Activated T-cell treated with anti-CD3 and anti-CD28 coated beads for 4 hours (primary cell): ENCODE data around the gene CHRD.
"Not testable (repeated sequence)": the region's sequence is repeated elsewhere in the genome, so short reads cannot be mapped to it uniquely, and the experiment has no call there.

Source experiments
- DNase-seq: peaks from one replicate; pipeline ENCODE4 v3.0.0-alpha.2; 2020

The CHRD gene

DNA sequence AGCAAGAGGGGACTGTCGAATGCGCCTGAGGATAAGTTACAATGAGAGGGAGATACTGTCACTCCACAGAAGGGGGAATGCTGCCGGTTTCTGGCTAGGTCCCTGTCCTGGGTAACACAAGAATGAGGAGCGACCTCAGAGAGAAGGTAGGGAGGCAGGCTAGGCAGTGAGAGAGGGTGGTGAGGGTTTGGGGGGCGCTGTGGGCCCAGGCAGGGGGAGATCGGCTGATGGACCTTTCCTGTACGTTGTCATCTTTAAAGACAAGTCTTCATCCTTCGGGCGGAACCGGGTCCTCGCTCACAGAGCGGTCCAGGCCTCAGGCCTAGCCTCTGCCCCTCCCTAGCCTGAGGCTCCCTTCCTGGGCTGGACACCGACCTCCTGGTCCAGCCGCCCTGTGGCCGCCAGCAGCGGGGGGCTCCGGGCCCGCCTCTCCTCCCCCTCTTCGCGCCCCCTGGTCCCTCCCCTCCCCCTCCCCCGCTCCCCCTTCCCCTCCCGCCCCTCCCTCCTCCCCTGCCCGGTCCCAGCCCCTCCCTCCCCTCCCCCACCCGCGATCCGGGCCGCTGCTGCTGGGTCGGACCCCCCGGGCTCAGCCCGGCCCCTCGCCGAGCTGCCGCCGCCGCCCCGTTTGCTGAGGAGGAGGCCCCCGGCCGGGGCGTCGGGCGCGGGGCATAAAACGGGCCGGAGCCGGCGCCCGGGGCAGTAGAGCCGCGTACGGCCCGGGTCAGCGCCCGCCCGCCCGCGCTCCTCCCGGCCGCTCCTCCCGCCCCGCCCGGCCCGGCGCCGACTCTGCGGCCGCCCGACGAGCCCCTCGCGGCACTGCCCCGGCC, at the start of gene CHRD:
CHRD (plus strand) TSS at position 697 of the 827 bp plus-strand sequence. CDS start 265 bp downstream, outside the sequence.
- no peak for DNase-seq

DNA sequence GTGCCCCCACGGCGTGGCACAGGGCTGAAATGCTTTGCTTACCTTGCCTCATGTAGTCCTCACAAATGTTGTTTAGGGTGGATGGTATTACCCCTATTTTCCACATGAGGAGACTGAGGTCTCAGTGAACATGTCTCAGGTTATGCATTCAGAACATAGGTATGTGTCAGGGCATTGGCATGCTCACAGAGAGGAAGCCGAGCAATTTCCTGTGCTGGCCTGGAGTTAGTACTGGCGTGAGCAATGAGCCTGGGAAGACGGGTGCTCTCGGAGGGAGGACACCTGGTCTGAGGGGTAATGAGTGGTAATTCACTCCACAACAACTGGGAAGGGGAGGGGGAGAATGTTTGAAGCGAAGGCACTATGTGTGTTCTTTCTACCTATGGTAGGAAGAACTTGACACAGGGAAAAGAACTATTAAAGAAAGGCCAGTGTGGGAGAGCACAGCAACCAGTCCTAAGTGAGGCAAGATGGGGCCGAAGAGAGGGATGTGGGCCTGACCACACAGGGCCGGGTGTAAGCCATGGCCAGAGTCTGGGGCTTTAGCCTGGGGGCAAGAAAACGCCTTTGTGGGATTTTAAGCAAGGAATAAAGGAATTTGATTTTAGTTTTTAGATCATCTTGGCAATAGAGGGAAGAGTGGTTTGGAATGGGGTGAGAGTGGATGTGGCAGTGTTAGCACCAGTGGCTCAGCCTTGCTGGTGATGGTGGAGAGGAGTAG, 47.3 kb upstream of the CHRD start:
- no peak for DNase-seq

DNA sequence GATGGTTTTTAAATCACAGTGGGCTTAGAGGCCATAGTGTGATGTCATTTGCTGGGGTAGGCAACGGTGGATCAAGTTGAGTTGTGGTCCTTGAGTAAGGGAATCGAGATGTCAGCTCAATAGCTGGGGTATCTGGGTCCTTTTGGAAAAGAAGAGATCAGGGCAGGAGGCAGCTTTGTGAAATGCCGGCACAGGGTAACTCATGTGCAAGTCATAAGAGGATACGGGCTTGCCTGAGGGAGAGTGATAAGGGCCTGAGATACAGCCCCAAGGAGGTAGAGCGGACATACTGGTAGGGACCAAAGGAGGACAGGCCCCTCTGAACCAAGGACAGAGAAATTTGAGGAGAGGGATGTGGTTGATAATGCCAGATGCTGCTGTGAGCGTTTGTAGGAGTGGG, 46.7 kb upstream of the CHRD start:
- DNase-seq, result no peak

DNA sequence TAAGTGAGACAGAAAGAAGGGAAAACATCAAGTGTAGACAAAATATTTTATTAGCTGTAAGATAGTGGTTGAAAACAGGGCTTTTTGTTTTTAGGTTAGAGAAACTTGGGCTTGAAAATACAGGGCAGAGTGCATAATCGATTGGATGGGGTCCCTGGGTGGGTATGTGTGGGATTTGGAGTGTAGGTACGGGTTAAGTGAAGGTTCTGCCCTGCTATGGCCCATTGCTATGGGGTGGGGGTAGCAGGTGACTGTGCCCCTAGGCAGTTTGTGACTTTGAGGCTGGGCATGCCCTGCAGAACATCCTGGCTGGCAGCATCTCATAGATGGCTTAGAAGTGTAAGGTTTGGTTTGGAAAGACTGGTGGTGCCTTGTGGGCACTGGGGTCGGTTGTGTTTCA, 46.2 kb upstream of the CHRD start:
- no peak for DNase-seq

DNA sequence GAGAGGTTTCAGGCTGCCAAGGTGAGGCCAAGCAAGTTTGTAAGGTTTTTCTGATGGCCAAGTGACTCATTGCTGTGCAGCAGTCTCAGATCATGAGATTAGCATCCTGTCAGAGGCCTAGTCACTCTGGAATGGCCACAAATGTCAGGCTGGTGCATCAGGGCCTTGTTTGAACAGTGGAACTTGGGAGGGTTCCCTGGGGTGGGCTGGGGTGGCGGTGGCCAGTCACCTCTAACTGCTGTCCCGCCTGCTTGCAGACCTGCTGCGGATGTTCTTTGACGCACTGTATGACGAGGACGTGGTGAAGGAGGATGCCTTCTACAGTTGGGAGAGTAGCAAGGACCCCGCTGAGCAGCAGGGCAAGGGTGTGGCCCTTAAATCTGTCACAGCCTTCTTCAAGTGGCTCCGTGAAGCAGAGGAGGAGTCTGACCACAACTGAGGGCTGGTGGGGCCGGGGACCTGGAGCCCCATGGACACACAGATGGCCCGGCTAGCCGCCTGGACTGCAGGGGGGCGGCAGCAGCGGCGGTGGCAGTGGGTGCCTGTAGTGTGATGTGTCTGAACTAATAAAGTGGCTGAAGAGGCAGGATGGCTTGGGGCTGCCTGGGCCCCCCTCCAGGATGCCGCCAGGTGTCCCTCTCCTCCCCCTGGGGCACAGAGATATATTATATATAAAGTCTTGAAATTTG, 45.2 kb upstream of the CHRD start:
- no peak for DNase-seq

DNA sequence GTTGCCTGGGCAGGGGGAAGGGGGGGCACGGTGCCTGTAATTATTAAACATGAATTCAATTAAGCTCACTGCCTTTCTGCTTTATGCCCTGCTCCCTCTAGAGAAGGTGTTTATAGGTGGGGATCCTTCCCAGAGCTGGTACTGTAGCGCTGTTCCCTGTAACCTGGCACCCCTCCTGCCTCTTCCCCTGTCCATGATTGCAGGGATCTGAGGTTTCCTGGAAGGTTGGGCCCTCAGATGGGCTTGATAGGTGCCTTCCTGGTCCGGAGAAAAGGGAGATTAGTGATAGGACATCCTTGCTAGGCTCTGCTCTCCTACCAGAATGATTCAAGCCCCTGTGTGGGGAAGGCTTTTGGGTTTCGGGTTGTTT, 44.6 kb upstream of the CHRD start:
- no peak for DNase-seq

DNA sequence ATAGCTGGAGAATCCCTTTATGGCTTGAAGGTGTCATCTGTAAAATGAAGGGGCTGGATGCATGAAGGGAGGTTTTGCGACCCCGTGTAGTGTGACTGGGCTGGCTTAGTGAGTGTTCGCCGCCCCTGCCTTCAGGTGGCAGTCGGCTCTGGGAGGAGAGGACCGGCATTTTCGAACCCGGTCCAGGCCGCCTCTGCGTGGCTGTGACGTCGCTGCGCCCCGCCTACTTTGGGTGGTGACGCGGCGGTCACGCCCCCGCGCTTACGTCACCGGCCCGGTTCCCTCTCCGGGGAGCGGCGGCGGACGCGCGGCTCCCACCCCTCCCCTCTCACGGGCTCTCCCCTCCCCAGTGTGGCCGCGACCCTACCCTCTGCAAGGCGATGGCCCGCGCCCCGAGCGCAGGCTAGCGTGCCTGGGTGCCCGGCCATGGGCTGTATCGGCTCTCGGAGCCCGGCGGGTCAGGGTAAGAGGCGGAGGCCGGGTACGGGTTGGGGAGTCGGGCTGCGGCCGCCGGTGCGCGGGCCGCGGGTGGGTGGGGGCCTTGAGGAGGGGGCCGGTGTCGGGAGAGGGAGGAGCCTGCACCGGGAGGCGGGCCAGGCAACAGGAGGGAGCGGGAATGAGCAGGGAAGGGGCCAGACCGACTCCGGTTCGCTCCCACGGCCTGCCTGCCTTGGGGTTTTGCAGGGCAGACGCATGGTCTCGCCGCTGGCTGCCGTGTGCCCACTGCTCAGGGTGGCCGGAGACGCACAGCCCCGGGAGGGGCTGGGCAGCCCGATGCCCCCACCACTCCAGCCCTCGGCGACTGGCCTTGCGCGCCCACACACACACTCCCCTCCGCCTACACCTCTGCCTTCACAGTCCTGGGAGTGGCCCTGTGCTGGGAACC, 44.0 kb upstream of the CHRD start:
- peak; percentile 87 for DNase-seq

DNA sequence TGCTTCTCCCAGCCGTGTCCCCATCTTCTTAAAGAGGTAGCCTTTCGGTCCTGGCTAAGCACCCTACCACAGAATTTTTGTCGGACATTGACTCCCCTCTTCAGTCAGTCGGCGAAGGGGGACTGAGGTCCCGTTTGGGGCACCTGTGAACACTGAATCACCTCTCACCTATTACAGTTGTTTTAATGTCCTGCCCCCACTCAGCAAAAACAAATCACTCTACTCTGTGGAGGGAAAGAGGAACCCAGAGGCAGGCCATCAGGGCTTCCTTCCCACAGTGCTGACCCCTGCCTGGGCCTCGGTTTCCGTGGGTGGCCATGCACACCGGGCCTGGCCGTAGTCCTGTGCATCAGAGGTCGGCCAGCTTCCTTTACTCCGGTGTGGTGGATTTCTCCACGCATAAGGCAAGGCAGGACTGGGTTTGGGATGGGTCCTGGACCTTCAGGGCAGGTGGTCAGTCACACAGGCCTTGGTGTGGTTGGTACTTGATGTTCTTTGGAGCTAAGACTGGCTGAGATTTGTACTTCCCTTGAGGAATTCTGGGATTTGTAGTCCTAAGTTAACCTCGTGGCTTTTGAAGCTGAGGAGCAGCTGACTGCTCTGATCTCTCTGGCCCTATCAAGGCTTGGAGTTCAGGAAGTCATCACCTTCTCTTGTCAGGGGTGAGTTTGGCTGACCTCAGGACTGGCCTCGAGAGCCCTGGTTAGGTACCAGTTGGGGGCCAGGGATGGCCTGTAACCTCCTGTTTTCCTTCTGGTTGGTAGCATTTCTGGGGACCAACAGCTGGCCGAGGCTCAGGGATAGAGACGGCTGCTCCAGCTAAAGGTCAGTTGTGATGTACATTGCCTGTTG, 43.1 kb upstream of the CHRD start:
- DNase-seq, result no peak

DNA sequence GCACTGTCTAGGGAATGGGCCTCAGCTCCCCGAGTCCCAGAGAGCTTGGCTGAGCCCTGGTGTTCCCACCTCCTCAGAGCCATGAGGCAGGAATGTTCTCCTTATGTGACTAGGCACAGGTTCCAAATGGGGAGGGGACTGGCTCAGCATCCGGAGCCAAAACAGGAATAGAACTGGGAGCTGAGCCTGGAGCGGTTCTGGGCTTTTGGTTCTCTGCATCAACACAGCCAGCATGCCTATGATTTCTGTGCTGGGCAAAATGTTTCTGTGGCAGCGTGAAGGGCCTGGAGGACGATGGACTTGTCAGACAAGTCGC, 42.5 kb upstream of the CHRD start, which contains the start of gene FAM131A:
FAM131A (plus strand) TSS at position 202 of the 316 bp plus-strand sequence; CDS start at position 233, 31 bp downstream.
- DNase-seq, result no peak

DNA sequence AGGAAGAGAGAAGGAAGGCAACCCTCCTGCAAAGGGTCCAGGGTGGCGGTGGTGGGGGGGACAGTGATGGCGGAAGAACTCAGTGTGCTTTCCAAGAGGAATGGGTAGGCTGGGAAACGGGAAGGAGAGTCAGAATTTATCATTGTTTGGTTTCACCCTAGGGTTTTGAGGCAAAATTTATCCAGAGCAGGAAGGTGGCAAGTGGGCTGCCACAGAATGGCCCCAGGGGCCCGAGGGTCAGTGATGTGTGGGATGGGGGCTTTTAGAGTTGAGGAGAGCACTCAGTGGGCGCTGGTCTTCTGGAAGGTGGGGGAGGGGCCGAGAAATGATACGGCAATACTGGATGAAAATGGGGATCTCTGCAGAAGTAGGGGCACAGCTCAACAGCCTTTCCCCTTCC, 41.9 kb upstream of the CHRD start:
- no peak for DNase-seq

DNA sequence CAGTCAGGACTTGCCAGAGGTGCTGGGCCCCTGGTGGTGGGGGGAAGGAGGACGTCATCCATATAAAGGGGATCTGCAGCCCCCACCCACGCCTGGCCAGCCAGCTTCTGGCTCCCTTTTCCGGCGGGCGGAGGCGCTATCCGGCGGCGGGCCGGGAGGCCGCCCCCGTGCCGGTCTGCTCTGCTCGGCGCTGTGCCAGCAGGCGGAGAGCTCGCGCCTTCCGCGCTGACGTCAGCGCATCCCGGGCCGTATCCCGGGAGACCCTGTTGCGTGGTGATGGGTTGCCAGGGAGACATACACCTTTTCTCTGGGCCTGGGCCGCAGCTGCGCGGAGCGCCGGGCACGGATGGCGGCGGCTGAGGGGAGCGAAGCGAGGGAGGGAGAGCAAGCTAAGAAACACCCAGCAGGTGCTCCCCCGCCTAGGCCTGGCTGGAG, 41.3 kb upstream of the CHRD start:
- no peak for DNase-seq

DNA sequence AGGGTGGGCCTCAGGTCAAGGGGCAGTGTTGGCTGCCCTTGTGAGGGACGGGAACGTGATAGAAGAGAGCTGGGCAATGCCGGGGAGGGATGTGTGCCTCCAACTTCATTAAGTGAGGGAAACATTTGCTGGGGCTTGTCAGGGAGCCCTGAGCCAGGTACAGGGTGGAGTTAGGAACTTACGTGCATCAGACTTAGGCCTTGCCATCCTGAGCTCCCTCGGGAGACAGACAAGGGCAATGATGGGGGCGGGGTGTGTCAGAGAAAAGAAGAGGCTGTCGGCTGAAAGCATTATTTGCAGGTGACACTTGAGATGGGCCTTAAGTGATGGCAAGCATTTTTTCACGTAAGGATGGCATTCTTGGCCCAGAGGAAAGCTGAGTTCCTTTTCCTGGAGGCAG, 40.9 kb upstream of the CHRD start:
- DNase-seq, result no peak

DNA sequence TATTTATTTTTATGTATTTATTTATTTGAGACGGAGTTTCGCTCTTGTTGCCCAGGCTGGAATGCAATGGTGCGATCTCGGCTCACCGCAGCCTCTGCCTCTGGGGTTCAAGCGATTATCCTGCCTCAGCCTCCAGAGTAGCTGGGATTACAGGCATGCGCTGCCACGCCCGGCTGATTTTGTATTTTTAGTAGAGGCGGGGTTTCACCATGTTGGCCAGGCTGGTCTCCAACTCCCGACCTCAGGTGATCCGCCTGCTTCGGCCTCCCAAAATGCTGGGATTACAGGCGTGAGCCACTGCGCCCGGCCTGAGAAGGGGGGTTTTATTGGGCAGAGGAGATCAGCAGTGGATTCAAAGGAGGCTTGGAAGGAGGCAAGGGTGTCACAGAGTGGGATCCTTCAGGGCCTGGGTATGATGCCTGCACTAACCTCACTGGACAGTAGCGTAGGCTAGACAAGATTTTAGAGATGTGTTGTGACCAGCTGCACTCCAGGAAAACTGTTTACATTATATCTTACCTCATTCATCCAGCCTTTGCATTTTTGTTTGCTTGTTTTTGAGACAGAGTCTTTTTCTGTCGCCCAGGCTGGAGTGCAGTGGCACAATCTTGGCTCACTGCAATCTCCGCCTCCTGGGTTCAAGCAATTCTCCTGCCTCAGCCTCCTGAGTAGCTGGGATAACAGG, 40.3 kb upstream of the CHRD start:
- DNase-seq, result not testable (repeated sequence)

DNA sequence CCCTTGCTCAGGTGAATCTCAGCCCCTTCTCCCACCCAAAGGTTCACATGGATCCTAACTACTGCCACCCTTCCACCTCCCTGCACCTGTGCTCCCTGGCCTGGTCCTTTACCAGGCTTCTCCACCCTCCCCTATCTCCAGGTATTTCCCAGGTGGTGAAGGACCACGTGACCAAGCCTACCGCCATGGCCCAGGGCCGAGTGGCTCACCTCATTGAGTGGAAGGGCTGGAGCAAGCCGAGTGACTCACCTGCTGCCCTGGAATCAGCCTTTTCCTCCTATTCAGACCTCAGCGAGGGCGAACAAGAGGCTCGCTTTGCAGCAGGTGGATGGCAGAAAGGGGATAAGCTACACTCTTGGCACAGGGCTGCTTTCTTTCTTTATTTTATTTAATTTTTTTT, 37.9 kb upstream of the CHRD start:
- DNase-seq, result no peak

DNA sequence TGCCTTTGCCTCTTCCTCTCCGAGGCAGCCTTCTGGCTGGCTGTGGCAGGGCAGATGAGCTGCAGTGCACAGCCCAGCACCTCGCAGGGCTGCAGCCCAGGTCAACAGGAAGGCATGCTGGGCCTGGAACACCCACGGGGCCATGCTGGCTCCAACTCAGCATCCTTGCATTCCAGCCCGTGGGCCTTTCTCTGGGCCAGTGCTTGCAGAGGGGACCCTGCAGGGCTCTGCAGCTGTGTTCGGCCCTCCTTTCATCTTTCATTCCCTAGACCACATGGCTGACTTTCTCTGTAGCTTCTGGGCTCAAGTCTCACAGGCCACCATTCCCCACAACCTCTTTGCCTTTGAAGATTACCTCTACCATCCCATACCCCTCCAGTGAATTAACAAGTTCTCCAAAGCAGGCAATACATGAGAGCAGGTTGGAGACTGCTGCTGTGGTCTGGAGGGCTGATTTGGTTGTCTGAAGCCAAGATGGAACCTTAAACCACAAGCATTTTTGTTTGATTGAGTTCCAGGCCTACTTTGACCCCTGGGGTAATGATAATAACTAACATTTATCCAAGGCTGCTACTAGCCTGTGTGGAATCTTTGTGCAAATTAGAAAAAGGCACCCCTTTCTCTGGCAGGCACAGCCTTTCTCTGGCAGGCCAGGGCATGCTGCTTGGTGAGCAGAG, 36.5 kb upstream of the CHRD start:
- DNase-seq, result no peak

DNA sequence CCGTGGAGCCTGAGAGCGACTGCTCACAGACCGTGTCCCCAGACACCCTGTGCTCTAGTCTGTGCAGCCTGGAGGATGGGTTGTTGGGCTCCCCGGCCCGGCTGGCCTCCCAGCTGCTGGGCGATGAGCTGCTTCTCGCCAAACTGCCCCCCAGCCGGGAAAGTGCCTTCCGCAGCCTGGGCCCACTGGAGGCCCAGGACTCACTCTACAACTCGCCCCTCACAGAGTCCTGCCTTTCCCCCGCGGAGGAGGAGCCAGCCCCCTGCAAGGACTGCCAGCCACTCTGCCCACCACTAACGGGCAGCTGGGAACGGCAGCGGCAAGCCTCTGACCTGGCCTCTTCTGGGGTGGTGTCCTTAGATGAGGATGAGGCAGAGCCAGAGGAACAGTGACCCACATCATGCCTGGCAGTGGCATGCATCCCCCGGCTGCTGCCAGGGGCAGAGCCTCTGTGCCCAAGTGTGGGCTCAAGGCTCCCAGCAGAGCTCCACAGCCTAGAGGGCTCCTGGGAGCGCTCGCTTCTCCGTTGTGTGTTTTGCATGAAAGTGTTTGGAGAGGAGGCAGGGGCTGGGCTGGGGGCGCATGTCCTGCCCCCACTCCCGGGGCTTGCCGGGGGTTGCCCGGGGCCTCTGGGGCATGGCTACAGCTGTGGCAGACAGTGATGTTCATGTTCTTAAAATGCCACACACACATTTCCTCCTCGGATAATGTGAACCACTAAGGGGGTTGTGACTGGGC, 35.1 kb upstream of the CHRD start:
- no peak for DNase-seq

DNA sequence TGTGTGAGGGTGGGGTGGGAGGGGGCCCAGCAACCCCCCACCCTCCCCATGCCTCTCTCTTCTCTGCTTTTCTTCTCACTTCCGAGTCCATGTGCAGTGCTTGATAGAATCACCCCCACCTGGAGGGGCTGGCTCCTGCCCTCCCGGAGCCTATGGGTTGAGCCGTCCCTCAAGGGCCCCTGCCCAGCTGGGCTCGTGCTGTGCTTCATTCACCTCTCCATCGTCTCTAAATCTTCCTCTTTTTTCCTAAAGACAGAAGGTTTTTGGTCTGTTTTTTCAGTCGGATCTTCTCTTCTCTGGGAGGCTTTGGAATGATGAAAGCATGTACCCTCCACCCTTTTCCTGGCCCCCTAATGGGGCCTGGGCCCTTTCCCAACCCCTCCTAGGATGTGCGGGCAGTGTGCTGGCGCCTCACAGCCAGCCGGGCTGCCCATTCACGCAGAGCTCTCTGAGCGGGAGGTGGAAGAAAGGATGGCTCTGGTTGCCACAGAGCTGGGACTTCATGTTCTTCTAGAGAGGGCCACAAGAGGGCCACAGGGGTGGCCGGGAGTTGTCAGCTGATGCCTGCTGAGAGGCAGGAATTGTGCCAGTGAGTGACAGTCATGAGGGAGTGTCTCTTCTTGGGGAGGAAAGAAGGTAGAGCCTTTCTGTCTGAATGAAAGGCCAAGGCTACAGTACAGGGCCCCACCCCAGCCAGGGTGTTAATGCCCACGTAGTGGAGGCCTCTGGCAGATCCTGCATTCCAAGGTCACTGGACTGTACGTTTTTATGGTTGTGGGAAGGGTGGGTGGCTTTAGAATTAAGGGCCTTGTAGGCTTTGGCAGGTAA, 34.3 kb upstream of the CHRD start:
- no peak for DNase-seq

DNA sequence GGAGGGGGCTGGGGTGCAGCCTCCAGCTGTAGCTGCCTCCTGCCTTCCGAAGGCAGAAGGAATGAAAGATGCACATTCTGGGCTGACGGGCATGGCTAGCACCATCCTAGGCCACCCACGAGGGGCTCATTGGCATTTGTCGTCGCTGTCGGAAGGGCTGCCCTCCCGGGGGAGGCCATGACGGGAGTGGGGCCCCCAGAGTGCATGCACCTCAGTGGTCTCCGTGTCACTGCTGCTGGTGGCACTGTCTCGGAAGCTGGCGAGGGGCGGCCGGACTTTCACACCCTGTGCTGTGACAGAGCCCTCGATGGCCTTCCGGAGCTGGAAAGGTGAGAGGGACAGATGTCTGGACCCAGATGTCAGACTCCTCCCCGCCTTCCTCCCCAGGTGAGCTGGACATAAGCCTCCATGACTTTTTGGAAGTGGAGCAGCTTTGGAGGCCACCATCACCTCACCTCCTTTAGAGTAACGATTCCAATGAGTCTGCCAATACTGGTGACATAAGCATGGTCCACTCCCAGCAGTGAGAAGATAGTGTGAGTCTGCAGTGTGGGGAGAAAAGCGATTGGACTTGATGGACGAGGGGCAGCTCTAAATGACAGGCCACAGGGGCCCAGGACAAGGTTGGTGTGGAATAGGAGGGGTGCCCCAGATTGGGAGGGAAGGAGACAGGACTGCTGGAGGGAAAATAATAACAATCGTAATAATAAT, 33.2 kb upstream of the CHRD start:
- no peak for DNase-seq
